ELF-1 (cell line): ENCODE data around the gene MPP1.

Experiments used
- DNase-seq: peaks from one replicate; pipeline ENCODE4 v3.0.0-alpha.2; 2016; ENCODE audit warnings: low read depth, low spot score

The MPP1 gene

DNA sequence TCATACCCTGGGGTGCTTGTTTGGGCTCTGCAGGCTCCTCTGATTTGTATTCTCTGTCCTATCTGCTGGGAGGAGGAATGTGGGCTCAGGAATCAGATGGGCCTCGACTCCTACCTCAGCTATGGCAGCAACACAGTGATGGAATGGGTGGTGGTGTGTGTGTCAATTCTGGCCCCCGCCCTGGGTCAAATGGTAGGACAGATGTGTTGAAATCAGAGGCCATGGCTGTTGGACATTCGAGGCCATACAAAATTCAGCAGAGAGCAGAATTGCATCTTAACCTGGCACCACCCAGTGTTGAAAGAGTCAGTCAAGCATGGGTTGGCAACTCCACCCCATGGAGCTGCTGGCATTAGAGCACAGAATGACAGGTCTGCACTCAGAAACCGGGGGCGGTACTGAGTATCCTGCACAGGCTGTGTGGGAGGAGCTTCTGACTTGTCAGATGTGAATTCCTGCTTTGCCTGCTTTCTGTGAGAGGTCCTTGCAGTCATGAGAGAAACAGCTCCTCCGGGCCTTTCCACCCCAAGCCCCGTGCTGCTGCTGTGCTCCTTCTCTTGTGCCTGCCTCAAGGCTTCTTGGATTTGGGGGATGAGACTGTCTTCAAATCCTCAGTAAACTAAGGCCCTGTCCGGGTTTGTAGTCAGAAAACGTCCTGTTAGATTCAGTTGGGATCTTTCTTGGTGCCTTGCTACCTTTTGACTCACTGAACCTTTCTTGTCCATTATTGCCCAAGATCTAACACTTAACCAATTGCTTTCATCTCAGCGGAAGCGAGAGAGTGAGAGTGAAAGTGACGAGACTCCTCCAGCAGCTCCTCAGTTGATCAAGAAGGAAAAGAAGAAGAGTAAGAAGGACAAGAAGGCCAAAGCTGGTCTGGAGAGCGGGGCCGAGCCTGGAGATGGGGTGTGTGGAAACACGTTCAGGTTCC is 29.6 kb downstream of the MPP1 start:
- DNase-seq: no peak

DNA sequence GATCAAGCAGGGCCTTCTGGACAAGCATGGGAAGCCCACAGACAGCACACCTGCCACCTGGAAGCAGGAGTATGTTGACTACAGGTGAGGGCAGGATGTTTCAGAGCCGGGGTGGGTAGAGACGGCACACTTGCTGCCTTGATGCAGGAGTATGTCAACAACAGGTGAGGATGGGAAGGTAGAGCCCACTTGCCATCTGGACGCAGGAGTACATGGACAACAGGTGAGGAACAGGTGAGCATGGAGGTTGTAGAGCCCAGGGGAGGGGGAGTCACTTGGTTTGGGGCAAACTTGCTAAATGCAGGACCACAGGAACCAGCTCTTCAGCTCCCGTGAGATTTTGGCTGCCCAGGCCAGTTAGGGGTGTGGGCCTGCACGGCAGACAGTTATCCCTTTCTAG is 30.7 kb downstream of the MPP1 start:
- DNase-seq: no peak

DNA sequence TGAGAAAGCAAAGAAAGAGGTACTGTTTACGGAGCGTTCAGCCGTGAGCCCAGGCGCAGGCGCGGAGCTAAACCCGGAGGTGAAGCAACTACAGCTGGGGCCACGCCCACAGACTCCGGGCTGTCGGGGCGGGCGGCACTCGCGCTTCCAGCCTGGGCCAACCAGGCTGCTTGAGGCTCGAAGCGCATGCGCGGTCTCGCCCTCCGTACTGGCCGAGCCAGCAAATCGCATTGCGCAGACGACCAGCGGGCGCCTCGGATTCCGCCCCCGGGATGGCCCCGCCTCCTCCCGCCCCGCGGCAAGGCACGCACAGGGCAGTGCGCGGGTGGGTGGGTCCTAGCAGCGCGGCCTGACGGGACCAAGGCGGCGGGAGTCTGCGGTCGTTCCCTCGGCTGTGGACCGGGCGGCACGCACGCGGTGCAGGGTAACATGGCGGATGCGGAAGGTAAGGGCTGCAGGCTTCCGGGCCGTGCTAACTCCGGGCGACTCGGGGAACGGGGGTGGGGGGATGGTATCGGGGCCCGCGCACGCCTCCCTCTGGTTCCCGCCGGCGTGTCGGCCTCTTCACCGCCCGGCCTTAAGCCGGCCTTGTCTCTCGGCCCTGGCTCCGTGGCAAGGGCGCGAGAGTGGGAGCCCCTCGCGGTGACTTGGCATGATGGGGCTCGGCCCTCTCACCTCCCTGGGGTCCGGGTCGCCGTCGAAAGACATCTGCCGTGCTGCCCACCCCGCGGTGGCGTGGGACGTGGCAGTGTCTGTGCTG is 42.6 kb downstream of the MPP1 start, which contains the start of gene DKC1:
DKC1 (plus strand) TSS at position 328 of the 760 bp plus-strand sequence; CDS start at position 430, 102 bp downstream.
- DNase-seq: peak; percentile 99

DNA sequence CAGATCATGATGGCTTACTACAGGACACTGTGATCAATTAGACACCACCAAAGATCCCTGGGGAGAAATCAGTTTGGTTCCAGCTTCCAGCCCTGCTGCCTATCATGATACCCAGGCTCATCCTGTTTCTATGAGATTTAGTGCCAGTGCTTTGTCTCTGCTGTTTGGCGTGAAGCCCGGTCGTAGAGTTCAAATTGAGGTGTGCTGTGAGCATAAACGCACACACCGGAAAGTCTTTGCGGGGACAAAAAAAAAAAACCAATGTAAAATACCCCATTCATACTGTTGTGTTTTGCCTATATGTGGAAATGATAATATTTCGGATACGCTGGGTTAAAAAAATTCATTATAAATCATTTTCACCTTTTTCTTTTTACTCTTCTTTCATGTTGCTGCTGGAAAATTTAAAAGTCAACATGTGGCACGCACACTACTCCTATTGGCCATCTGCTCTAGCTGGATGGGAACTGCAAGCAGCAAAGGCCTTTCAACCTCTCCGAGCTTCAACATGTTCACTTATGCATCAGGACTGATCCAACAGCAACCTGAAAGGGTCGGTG is 43.2 kb downstream of the MPP1 start:
- DNase-seq: no peak

DNA sequence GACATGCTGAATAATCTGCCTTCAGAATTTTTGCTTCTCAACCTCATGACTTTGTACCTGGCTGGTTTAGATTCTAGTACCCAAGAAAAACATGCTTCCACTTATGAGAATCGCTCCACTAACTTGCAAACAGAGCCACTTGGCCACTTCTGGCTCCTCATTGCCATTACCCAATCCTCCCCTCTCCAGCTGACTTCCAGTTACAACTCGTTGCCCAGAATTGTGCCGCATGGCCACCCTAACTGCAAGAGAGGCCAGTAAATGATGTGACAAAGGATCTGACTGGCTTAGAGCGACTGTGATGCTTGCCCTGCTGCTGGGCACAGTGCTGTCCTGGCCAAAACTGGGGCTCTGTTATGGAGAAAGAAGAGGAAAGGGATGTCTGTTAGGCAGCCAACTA is 46.6 kb downstream of the MPP1 start:
- DNase-seq: no peak

DNA sequence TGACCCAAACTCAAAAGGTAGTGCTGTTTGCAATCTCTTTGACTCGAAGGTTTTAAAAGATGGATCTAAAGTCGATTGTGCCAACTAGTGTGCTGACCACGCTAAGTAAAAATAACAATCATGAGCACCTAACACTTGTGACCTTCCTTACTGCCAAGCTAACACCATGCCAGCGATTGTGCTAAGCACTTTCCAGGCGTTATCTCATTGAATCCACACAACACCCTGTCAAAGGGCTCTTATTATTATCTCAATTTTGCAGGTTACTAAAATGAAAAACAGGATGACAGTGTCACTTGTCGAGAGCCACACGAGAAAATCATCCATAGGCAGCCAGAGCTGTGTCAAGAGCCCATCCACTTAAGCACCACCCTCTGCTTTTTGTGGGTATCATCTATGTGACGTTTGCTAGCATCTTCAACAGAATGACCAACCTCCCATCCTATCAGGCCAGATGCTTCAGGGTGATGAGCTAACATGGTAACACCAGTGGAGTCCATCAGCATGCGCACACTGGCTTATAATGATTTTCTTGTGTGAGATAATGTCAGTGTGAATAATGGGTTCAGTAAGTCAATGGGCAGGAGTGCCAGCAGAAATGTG is 53.5 kb downstream of the MPP1 start:
- DNase-seq: no peak

DNA sequence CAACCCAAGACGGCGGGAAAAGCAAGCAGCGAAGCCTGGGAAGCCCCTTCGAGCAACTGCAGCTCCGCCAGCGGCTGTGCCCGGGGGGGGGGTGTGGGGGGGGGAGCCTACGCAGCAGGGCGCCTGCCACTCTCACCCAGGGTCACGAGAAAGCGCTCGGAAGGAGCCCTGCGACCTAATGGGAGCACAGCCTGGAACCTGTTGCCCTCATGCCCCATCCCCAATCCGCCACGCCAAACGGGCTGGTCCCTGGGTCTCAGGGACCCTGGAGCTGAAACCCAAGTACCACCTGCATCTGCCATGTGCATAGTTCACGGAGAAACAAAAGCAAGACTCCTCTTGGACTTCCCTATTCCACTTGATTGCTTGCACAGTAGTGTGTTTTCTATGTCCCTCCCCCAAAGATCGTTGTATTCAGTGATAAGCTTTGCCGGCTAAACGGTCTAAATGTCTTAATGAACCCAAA is 54.0 kb downstream of the MPP1 start:
- no peak for DNase-seq

DNA sequence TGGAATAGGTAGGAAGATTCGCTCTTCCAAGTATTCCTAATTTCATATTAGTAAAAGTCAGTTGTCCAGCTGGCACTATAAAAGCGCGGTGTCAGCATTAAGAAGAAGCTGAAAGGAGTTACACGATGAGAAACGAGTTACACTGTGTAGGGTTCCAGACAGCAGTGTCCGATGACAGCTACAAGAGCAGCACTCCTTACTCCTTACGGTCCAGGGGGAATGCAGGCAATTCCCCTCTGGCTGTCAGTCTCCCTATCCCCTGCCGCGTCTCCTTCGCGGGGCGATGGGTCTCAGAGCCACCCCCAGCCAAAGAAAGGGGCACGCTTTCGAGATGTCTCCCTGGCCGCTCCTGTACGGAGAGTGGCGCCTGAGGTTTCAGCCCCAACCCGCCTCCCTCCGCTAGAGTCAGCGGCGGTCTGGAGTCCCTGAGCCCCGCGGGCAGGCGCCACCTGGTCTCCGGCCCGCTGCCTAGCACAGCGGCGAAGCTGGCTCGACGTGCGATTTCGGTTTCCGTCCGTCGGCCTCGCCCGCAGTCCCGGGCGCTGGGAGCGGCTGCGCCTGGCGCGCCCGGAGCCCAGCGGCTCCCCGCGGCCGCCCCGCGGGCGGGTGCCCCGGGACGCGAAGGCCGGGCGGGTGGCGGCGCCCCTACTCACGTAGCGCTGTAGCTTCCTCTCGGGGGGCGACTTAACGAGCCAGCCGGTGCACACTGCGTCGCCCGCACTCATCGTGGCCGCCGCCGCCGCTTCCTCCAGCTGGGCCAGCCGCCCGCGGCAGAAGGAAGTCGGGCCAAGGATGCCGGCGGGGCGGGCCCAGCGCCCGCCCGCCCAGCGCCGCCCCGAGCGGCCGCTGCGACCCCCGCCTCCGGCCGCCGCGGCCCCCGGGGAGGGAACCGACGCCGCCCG is 54.7 kb downstream of the MPP1 start, which contains the start of gene GAB3:
GAB3 (minus strand) TSS at position 777 of the 902 bp plus-strand sequence; CDS start at position 725, 52 bp downstream.
- peak; percentile 72 for DNase-seq

DNA sequence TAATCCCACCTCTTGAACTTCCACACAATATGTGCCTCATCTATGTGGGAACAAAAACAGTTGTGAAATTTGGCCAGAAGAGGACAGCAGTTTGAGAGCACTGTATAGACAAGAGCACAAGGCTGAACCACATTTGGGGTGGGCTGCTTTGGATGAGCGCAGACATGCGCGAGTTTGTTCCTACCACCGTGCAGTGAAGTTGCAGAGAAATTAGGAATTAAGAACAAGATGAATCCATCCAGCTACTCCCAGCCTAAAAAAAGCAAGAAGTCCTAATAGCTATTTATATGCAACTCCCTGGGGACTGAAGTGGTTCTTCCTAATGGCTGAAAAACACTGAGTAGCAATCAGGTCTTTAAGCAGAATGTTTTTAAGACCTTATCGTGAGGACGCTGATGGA is 55.4 kb downstream of the MPP1 start:
- DNase-seq: no peak

DNA sequence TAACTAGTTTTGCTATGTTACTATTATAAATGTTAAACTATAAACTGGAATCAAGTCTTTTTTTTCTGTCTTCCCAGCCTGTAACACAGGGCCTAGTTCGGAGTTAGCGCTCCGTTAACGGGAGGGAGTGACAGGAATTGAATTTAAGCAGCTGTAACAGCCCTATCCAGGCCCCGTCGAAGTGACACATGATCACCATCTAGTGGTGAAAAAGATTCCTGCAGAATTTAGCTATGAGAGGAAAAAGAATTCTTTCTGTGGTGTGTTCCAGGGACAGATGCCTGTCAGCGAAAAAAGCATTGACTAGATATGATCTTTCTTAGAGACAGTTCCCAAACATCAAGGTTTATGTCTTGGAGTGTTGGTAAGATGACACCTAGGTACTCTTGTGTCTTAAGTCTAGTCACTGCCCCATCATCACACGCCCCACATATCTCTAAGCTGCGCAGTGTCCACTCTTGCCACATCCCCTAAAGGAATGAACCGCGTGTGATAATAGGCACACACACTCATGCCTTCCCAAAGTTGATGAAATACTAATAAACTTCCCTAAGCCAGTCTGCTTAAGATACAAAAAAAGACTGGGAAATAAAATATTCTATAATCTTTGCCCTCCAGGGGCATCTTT is 56.5 kb downstream of the MPP1 start:
- peak; percentile 77 for DNase-seq

DNA sequence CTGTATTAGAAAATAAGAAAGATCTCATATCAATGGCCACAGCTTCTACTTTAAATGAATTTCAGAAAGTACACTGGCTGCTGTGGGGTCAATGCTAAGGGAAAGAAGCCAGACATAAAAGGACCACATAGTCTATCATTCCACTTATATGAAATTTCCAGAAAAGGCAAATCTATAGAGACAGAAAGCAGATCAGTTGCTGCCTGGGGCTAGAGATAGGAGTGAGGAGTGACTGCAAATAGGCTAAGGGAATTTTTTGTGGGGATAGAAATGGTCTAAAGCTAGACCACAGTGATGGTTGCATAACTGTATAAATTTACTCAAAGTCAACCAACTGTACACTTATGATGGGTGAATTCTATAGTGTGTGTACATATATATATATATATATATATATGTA is 62.7 kb downstream of the MPP1 start:
- DNase-seq: no peak

DNA sequence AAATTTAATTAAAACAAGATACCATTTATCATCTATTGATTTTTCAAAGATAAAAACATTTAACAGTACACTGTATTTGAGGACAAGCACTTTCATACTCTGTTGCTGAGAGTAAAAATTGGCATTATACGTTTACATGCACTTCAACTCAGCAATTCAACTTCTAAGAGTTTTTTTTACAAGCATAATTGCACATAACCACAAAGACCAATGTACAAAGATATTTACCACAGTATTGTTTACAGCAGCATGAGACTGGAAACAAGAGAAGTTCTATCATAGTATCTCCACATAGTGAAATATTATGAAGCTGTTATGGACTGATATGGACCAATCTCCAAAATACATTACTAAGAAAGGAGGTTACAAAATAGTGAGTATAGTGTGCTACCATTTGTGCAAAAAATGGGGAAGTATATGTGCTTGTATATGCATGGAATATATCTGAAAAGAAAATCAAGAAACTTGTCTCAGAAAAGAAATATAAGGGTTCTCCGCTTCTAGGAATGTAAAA is 65.3 kb downstream of the MPP1 start:
- DNase-seq: no peak

DNA sequence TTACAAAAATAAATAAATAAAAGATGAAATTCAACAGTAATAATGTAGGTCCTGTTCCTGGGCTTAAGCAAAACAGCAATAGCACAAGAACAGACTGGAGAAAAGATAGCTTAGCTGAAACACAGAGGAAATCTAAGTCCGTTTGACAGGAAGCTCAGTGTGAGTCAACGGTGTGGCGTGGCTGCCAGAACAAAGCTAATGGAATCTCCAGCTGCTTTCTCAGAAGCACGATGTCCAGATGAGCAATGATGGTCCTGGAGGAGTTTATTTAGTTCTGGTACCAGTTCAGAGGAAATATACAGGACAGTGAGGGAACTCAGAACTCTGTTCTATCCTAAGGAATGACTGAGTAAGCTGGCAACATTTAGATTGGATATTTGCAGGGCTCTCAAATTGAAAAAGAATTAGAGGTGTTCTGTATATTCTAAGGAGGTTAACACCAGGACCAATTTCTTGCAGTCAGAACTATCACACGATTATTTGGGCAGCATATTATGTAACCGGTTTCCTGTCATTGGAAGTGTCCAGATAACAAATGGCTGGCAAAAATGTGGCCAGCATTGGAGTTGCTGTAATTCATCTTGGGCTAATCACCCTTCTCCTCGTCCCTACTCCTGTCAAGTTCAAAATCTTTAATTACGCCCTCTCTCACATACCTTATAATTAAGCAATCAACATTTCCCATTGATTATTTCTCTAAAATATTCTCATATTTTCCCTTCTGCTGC is 67.1 kb downstream of the MPP1 start:
- no peak for DNase-seq

DNA sequence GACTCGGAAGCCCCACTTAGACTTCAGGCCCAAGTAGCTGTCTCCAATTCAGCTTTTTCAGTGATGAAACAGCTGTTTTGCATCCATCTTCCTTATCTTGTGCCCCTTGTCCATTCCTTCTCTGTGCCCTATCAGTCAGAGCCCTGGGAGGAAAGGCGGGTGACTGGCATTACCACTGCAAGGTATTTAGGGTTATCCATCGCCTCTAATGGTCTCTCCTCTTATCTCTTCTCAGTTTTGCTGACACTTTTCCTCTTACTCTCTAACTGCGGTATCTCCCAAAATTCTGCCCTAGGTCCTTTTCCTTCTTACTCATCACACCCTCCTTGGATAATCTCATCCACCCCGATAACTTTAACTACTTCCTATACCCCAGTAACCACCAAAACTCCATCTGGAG is 68.1 kb downstream of the MPP1 start:
- no peak for DNase-seq

DNA sequence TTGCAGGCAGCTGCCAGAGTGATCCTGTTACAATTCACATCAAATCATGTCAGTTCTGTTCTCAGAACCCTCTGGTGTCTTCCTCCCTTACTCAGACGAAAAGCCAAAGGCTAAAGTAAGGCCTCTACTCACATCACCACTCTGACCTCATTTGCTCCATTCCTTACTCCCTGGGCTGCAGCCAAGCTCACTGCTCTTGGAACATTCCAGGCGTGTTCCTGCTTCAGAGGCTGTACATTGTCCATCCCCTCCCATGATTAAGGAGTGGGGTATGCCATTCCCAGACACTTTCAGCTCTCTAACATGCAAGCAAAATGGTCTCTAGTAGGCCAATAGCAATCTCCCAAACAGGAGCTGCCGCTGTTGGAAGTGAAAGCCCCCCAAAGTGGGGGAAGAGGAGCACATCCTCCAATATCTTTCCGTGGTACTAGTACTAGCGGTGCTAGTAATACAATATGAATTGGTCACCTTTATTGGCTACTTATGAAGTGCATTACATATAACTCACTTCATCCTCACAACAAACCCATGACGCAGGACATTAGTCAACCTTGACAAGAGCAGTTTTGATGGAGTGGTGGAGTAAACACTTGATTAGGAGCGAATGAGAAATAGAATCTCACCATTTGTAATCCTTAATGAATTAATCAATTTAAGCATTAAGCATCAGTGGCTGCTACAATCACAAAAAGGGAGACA is 69.4 kb downstream of the MPP1 start:
- peak; percentile 15 for DNase-seq

DNA sequence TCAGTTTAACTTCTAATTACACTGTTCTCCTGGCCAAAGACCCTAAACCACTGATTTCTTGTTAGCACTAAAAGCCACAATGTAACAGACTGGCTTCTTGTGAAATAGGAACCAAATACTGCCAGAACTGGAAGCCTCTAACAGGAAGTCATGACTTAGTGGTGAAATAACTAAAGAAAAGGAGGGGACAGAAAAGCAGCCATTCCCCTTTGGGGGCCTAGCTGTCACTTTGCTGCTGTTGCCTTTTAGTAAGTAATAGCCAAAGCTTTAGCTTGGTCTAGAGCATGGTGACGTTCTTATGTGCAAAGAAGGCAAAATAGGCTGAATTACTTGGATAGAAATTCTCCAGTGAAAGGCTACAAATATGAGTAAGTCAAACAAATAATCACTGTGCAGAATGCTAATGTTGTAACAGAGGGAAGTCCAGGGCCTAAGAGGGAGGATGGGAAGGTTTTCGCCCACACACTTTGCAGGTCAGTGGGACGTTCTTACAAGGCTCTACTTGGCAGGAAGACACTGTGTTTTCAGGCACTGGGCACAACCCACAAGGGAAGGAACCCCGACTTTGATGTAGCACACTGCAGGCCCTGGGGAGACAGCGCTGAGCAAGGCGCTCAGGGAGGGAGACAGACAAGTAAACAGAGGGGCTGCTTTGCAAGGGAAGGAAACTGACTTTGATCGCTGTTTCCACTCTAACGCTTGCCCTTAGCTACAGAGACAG is 71.1 kb downstream of the MPP1 start:
- DNase-seq: no peak

DNA sequence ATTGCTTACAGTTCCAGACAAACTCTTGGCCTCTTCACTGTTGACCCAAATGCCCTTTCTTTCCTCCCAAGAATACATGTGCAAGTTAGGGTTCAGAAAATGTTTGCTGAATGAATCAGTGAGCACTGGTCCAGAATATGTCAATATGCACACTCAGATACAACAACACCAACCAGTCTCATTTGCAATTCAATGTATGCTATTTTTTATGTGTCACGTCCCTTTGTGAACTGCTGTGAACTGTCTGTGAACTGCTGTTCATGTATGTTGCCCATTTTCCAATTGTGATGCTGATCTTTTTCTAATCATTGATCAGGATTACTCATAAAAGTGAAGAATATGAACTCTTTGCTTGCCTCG is 72.2 kb downstream of the MPP1 start:
- no peak for DNase-seq

DNA sequence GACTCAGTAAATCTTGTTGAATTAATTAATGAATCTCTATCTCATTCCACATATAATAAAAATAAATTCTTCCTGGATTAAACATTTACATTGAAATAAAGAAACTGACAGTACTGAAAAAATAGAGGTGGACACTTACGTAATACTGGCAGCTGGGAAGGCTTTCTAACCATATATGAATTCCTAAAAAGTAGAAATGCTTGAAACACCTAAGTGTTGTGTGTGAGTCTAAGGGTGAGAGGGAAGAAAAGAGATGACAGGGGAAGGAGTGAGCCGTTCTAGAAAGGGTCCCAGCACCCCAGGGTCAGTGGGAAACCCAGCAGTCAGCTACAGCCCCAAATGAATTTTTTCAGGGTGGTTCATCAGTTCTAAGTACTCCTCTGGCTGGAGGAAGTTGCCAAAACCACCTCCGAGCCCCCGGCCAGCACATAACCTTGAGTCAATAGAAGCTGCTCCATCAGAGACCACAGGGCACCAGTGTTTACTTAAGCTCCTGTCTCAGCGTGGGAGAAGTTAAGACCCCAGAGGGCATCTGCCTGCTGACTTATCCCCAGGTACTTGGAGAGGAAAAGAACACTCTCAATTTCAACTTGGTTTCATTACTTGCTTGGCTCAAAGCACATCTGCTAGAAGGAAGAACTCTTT is 72.7 kb downstream of the MPP1 start:
- DNase-seq: peak; percentile 20
